Bone marrow (tissue), 2 donors: Measurements from ENCODE around the gene MYL9.

Source experiments
- DNase-seq, 2 donors: peaks; one replicate each; lab custom pipeline; 2025; lab: John Stamatoyannopoulos, UW

Gene MYL9

GRCh38 chr20:36526521-36527011 is 14.8 kb upstream of the MYL9 start:
- no peak for DNase-seq

- no peak for DNase-seq
Observed at GRCh38 chr20:36527331-36528125, 13.8 kb upstream of the MYL9 start.

- DNase-seq: no peak
Observed at GRCh38 chr20:36528176-36528874, 13.0 kb upstream of the MYL9 start.

GRCh38 chr20:36528875-36529417 is 12.4 kb upstream of the MYL9 start:
- DNase-seq: no peak

GRCh38 chr20:36532388-36532787 is 8.9 kb upstream of the MYL9 start:
- DNase-seq: no peak

- DNase-seq: no peak
Observed at GRCh38 chr20:36532822-36533221, 8.5 kb upstream of the MYL9 start.

GRCh38 chr20:36538026-36538722 is 3.1 kb upstream of the MYL9 start:
- DNase-seq: no peak

- DNase-seq: no peak
Observed at GRCh38 chr20:36540551-36541211, 638 bp upstream of the MYL9 start.

- no peak for DNase-seq
Observed at GRCh38 chr20:36541768-36542488, 609 bp downstream of the MYL9 start.

GRCh38 chr20:36542516-36543183 is 1.3 kb downstream of the MYL9 start:
- no peak for DNase-seq

- DNase-seq: no peak
Observed at GRCh38 chr20:36543184-36544133, 2.1 kb downstream of the MYL9 start.

GRCh38 chr20:36544134-36545018 is 3.1 kb downstream of the MYL9 start:
- no peak for DNase-seq

GRCh38 chr20:36546111-36546736 is 4.9 kb downstream of the MYL9 start:
- DNase-seq: no peak

- no peak for DNase-seq
Observed at GRCh38 chr20:36547186-36548005, 6.1 kb downstream of the MYL9 start.

- no peak for DNase-seq
Observed at GRCh38 chr20:36548006-36548315, 6.6 kb downstream of the MYL9 start.

- DNase-seq: no peak
Observed at GRCh38 chr20:36548704-36549627, 7.6 kb downstream of the MYL9 start.
